ENCODE data around the gene IL9. TPM values are rescaled to one million over a fixed set of nuclear protein-coding genes. Genes with fewer than 3 reads are reported as not detected.
A peak's percentile ranks its signal among the peaks of the same experiment; 100 is the strongest.

IL9 gene
- total RNA-seq, 1 donor from 2014 or later: not detected

GRCh38 chr5:135942202-135942771 lies 46.6 kb upstream of the IL9 start:
- Histone ChIP-seq H3K27me3 (peaks cover 41% of the 10 kb centered on the region), H3F3A (ENCODE audit: low read depth) (no peaks in the 10 kb centered on the region), H4K20me1 (ENCODE audit: low read depth) (no peaks in the 10 kb centered on the region), H3K36me3 (no peaks in the 10 kb centered on the region), H3K9ac (no peak overlapping the region), H3K79me2 (ENCODE audit: low read depth) (no peaks in the 10 kb centered on the region), H3K9me3 (ENCODE audit: low read depth) (no peaks in the 10 kb centered on the region), H3K4me1 (no peaks in the 10 kb centered on the region), H3K4me3 (no peak overlapping the region), H2AFZ (replicated peaks) (peak overlapping the region; percentile 19), H3K27ac (no peak overlapping the region), H3K4me2 (no peak overlapping the region)
- Mint-ChIP-seq H3K36me3 (no peaks in the 10 kb centered on the region), H3K9me3 (no peaks in the 10 kb centered on the region), H3K4me1 (no peaks in the 10 kb centered on the region), H3K27ac (no peak overlapping the region), H3K27me3 (ENCODE audit: insufficient read depth, low read depth) (peaks cover 3% of the 10 kb centered on the region), H3K4me3 (no peak overlapping the region)
- no peak for TF ChIP-seq CTCF (IDR thresholded peaks at IDR 0.05)
- TF ChIP-seq EZH2 (IDR thresholded peaks at IDR 0.05): no peak
- TF ChIP-seq EZH2phosphoT487 (IDR thresholded peaks at IDR 0.05): no peak
- no peak for DNase-seq (ENCODE audit: low spot score)

GRCh38 chr5:135941711-135942110 lies 46.1 kb upstream of the IL9 start:
- Histone ChIP-seq H3K4me2 (no peak overlapping the region), H3K4me3 (no peak overlapping the region), H3K27me3 (peaks cover 47% of the 10 kb centered on the region), H3K36me3 (no peaks in the 10 kb centered on the region), H3K79me2 (ENCODE audit: low read depth) (no peaks in the 10 kb centered on the region), H2AFZ (replicated peaks) (no peak overlapping the region), H3K9me3 (ENCODE audit: low read depth) (no peaks in the 10 kb centered on the region), H4K20me1 (ENCODE audit: low read depth) (no peaks in the 10 kb centered on the region), H3F3A (ENCODE audit: low read depth) (no peaks in the 10 kb centered on the region), H3K4me1 (no peaks in the 10 kb centered on the region), H3K9ac (no peak overlapping the region), H3K27ac (no peak overlapping the region)
- no peak for TF ChIP-seq CTCF (IDR thresholded peaks at IDR 0.05)
- no peak for TF ChIP-seq EZH2 (IDR thresholded peaks at IDR 0.05)
- TF ChIP-seq EZH2phosphoT487 (IDR thresholded peaks at IDR 0.05): no peak
- H3K27me3 Mint-ChIP-seq (ENCODE audit: insufficient read depth, low read depth): peaks cover 3% of the 10 kb centered on the region
- no peak overlapping the region for H3K27ac Mint-ChIP-seq
- H3K9me3 Mint-ChIP-seq: no peaks in the 10 kb centered on the region
- H3K36me3 Mint-ChIP-seq: no peaks in the 10 kb centered on the region
- no peak overlapping the region for H3K4me3 Mint-ChIP-seq
- H3K4me1 Mint-ChIP-seq: no peaks in the 10 kb centered on the region
- DNase-seq (ENCODE audit: low spot score): no peak

- Histone ChIP-seq H3K9me3 (ENCODE audit: low read depth) (no peaks in the 10 kb centered on the region), H3F3A (ENCODE audit: low read depth) (no peaks in the 10 kb centered on the region), H3K36me3 (no peaks in the 10 kb centered on the region), H2AFZ (replicated peaks) (no peak overlapping the region), H3K4me3 (no peak overlapping the region), H4K20me1 (ENCODE audit: low read depth) (no peaks in the 10 kb centered on the region), H3K79me2 (ENCODE audit: low read depth) (no peaks in the 10 kb centered on the region), H3K4me2 (no peak overlapping the region), H3K27ac (no peak overlapping the region), H3K4me1 (no peaks in the 10 kb centered on the region), H3K27me3 (peaks cover 90% of the 10 kb centered on the region), H3K9ac (no peak overlapping the region)
- no peak for TF ChIP-seq EZH2 (IDR thresholded peaks at IDR 0.05)
- TF ChIP-seq CTCF (IDR thresholded peaks at IDR 0.05): no peak
- TF ChIP-seq EZH2phosphoT487 (IDR thresholded peaks at IDR 0.05): no peak
- Mint-ChIP-seq H3K36me3 (no peaks in the 10 kb centered on the region), H3K4me1 (no peaks in the 10 kb centered on the region), H3K4me3 (no peak overlapping the region), H3K27me3 (ENCODE audit: insufficient read depth, low read depth) (peaks cover 8% of the 10 kb centered on the region), H3K27ac (no peak overlapping the region), H3K9me3 (no peaks in the 10 kb centered on the region)
- DNase-seq (ENCODE audit: low spot score): no peak
Measured at GRCh38 chr5:135937245-135937911, 41.7 kb upstream of the IL9 start.

Data from neural progenitor cell (in vitro differentiated cells).